HEK293 (cell line): ENCODE data around the gene SYNE2.

Experiments used
- CTCF ChIP-seq: fragments of 450-650 bp; formaldehyde crosslinking; IDR thresholded peaks from 2 replicates; pipeline ENCODE4 v1.5.1; 2016; ENCODE audit warnings: missing biosample characterization, missing genetic modification characterization
- GFI1B ChIP-seq: fragments of 450-650 bp; formaldehyde crosslinking; IDR thresholded peaks from 2 replicates; pipeline ENCODE4 v1.5.1; 2016; ENCODE audit warnings: missing biosample characterization, missing genetic modification characterization
- REST ChIP-seq: fragments of 450-650 bp; formaldehyde crosslinking; IDR thresholded peaks from 2 replicates; pipeline ENCODE4 v1.5.1; 2016; ENCODE audit warnings: missing biosample characterization, missing genetic modification characterization
- TCF7L2 ChIP-seq: IDR thresholded peaks from 2 replicates; pipeline ENCODE4 v1.6.1; 2011; ENCODE audit warnings: low read depth, mild to moderate bottlenecking, inconsistent platforms, low read length, moderate library complexity, borderline replicate concordance
- ZBTB10 ChIP-seq: fragments of 450-650 bp; formaldehyde crosslinking; IDR thresholded peaks from 2 replicates; pipeline ENCODE4 v1.5.1; 2016; ENCODE audit warnings: missing biosample characterization, missing genetic modification characterization
- ZBTB7A ChIP-seq: fragments of 450-650 bp; formaldehyde crosslinking; IDR thresholded peaks from 2 replicates; pipeline ENCODE4 v1.5.1; 2016; ENCODE audit warnings: low read depth, missing biosample characterization, missing genetic modification characterization
- ZFP69B ChIP-seq: fragments of 450-650 bp; formaldehyde crosslinking; IDR thresholded peaks from 2 replicates; pipeline ENCODE4 v1.5.1; 2016; ENCODE audit warnings: missing biosample characterization, missing genetic modification characterization
- TF ChIP-seq, protein P1 (sequence below): fragments of 450-650 bp; formaldehyde crosslinking; IDR thresholded peaks from 2 replicates; pipeline ENCODE4 v1.5.1; 2016; ENCODE audit warnings: missing biosample characterization, missing genetic modification characterization

DNA sequence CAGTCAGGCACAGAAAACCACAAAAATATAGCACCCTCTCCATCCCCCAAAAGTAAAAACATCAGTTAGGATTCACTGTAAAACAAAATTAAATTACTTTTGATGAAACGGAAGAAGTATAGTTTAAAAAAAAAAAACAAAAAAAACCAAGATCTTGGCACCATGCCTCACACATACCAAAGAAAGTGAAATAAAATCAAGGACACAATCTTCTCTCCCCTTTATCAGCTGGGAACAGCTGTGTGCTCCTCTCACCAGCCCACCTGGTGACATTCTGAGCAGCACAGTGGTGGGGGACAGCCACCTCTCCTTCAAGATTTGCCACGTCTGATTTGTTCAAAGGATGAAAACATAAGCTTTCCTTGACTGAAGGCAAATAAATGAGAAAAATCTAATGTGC, 385.8 kb downstream of the SYNE2 start:
- TF ChIP-seq CTCF (tag by site-specific recombination) (no peak), GFI1B (no peak), REST (tag by site-specific recombination) (no peak), ZBTB10 (tag by site-specific recombination) (no peak), ZFP69B (tag by site-specific recombination) (no peak), TCF7L2 (no peak), ZBTB7A (tag by site-specific recombination) (no peak)
- TF ChIP-seq, protein P1, sequence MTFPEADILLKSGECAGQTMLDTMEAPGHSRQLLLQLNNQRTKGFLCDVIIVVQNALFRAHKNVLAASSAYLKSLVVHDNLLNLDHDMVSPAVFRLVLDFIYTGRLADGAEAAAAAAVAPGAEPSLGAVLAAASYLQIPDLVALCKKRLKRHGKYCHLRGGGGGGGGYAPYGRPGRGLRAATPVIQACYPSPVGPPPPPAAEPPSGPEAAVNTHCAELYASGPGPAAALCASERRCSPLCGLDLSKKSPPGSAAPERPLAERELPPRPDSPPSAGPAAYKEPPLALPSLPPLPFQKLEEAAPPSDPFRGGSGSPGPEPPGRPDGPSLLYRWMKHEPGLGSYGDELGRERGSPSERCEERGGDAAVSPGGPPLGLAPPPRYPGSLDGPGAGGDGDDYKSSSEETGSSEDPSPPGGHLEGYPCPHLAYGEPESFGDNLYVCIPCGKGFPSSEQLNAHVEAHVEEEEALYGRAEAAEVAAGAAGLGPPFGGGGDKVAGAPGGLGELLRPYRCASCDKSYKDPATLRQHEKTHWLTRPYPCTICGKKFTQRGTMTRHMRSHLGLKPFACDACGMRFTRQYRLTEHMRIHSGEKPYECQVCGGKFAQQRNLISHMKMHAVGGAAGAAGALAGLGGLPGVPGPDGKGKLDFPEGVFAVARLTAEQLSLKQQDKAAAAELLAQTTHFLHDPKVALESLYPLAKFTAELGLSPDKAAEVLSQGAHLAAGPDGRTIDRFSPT = no peak
